ENCODE measurements around the gene RUBCNL.
"Not testable (repeated sequence)": the region's sequence is repeated elsewhere in the genome, so short reads cannot be mapped to it uniquely, and the experiment has no call there.

RUBCNL gene

GRCh38 chr13:46387064-46387851 is at the start of gene RUBCNL:
RUBCNL (minus strand) TSS chr13:46387252; CDS start chr13:46372475, 14,777 bp downstream.
- TF ChIP-seq CTCF (IDR thresholded peaks at IDR 0.05; ENCODE audit: extremely low read depth, missing control alignments): no peak
- peak; percentile 78 for DNase-seq (ENCODE audit: low spot score)

GRCh38 chr13:46429558-46429957 is 42.5 kb upstream of the RUBCNL start:
- DNase-seq (ENCODE audit: low spot score): not testable (repeated sequence)

- no peak for TF ChIP-seq CTCF (IDR thresholded peaks at IDR 0.05; ENCODE audit: extremely low read depth, missing control alignments)
Observed at GRCh38 chr13:46405457-46405856, 18.4 kb upstream of the RUBCNL start.

GRCh38 chr13:46404733-46405100 is 17.7 kb upstream of the RUBCNL start:
- no peak for TF ChIP-seq CTCF (IDR thresholded peaks at IDR 0.05; ENCODE audit: extremely low read depth, missing control alignments)
- DNase-seq (ENCODE audit: low spot score): no peak

More at GRCh38 chr13:46405457-46405856, 18.4 kb upstream of the RUBCNL start:
- no peak for DNase-seq (ENCODE audit: low spot score)

GRCh38 chr13:46403851-46404732 is 17.0 kb upstream of the RUBCNL start:
- DNase-seq (ENCODE audit: low spot score): no peak
- TF ChIP-seq CTCF (IDR thresholded peaks at IDR 0.05; ENCODE audit: extremely low read depth, missing control alignments): no peak

- TF ChIP-seq CTCF (IDR thresholded peaks at IDR 0.05; ENCODE audit: extremely low read depth, missing control alignments): no peak
- DNase-seq (ENCODE audit: low spot score): no peak
Observed at GRCh38 chr13:46402178-46402577, 15.1 kb upstream of the RUBCNL start.

GRCh38 chr13:46401432-46401831 is 14.4 kb upstream of the RUBCNL start:
- TF ChIP-seq CTCF (IDR thresholded peaks at IDR 0.05; ENCODE audit: extremely low read depth, missing control alignments): no peak
- no peak for DNase-seq (ENCODE audit: low spot score)

Data from GM20000 (cell line).